Stomach (tissue), 4 donors: Measurements from ENCODE around the gene CNRIP1.

Experiments used
- CTCF ChIP-seq, 7 experiments: fragments of 450-650 bp in 4 of 7; fragments of 200-600 bp in 3 of 7; sonication (generic) in 3 of 7; IDR thresholded peaks; one replicate each; pipeline ENCODE4 v1.5.1; 2016 to 2019; ENCODE audit warnings: antibody characterized with exemption in 7 of 7, control low read depth in 2 of 7, mild to moderate bottlenecking in 1 of 7
- EP300 ChIP-seq: sonication (generic); formaldehyde crosslinking; IDR thresholded peaks from one replicate; pipeline ENCODE4 v1.6.1; 2017; ENCODE audit warnings: antibody characterized with exemption
- POLR2A ChIP-seq, 4 donors: fragments of 450-650 bp; IDR thresholded peaks; one replicate each; pipeline ENCODE4 v1.6.1; 2016; ENCODE audit warnings: antibody characterized with exemption in 4 of 4, control low read depth in 2 of 4, mild to moderate bottlenecking in 1 of 4, moderate library complexity in 1 of 4

GRCh38 chr2:68311033-68311432 is 8.7 kb downstream of the CNRIP1 start:
- TF ChIP-seq CTCF (IDR thresholded peaks at IDR 0.05) (no peak), EP300 (no peak), POLR2A (IDR thresholded peaks at IDR 0.05) (no peak)
